GM12875 (cell line): ENCODE measurements around the gene NUP93.
A peak's percentile ranks its signal among the peaks of the same experiment; 100 is the strongest.
"Not testable (repeated sequence)": the region's sequence is repeated elsewhere in the genome, so short reads cannot be mapped to it uniquely, and the experiment has no call there.

Experiments
- H3K4me3 ChIP-seq: one replicate; pipeline ENCODE4 v1.5.1; 2011; ENCODE audit warnings: low read depth, low read length, control low read depth
- CTCF ChIP-seq: IDR thresholded peaks from 2 replicates; pipeline ENCODE4 v1.5.1; 2011; ENCODE audit warnings: low read depth, mild to moderate bottlenecking, control low read depth, inconsistent platforms, low read length, moderate library complexity, borderline replicate concordance; ENCODE audit not compliant: insufficient read depth

NUP93 gene

GRCh38 chr16:56787167-56787566 lies 57.2 kb downstream of the NUP93 start:
- no peak for TF ChIP-seq CTCF
- H3K4me3 ChIP-seq: no peak overlapping the region

- TF ChIP-seq CTCF: no peak
- H3K4me3 ChIP-seq: no peak overlapping the region
Measured at GRCh38 chr16:56788435-56788834, 58.5 kb downstream of the NUP93 start.

GRCh38 chr16:56789360-56789759 lies 59.4 kb downstream of the NUP93 start:
- TF ChIP-seq CTCF: no peak
- no peak overlapping the region for H3K4me3 ChIP-seq

- H3K4me3 ChIP-seq: no peak overlapping the region
- TF ChIP-seq CTCF: no peak
Measured at GRCh38 chr16:56792967-56793366, 63.0 kb downstream of the NUP93 start.

- no peak overlapping the region for H3K4me3 ChIP-seq
- peak; percentile 20; the same call in 1 of the 2 replicates for TF ChIP-seq CTCF
Measured at GRCh38 chr16:56793492-56793891, 63.6 kb downstream of the NUP93 start.

- no peak overlapping the region for H3K4me3 ChIP-seq
- TF ChIP-seq CTCF: no peak
Measured at GRCh38 chr16:56795011-56795410, 65.1 kb downstream of the NUP93 start.

GRCh38 chr16:56797038-56797437 lies 67.1 kb downstream of the NUP93 start:
- H3K4me3 ChIP-seq: not testable (repeated sequence)

GRCh38 chr16:56797861-56798260 lies 67.9 kb downstream of the NUP93 start:
- no peak for TF ChIP-seq CTCF
- no peak overlapping the region for H3K4me3 ChIP-seq
